NCI-H2171 treated with DMSO at 0.1 percent for 48 hours (cell line): Measurements from ENCODE around the gene GBP3.
"Not testable (repeated sequence)": the region's sequence is repeated elsewhere in the genome, so short reads cannot be mapped to it uniquely, and the experiment has no call there.

Experiments
- DNase-seq: peaks from one replicate; lab custom pipeline; 2025; lab: John Stamatoyannopoulos, UW

Gene GBP3

DNA sequence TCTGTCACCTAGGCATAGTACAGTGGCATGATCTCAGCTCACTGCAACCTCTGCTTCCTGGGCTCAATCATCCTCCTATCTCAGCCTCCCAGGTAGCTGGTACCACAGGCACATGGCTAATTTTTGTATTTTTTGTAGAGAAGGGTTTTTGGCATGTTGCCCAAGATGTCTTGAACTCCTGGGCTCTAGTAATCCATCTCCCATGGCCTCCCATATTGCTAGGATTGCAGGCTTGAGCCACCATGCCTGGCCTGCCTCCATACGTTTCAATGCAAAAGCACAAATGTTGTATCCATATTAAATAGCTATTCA is 17.6 kb upstream of the GBP3 start:
- no peak for DNase-seq

DNA sequence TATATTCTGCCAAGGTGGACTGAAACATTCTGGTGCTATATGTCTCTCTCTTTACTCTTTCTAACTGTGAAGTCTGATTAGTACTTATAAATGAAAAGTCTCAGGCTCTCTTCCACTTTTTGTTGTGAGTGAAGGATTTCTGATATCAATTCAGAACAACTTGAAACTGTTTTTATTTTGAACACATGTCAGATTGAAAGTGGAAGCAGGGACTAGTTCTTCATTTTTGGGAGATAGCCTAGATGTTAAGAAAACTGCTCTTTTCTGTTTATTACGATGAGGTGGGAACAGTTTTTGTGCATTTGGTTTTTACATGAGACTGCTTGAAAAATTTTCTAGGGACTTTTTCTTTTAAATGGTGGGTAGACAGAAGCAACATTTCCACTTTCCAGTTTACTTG is 14.5 kb upstream of the GBP3 start:
- DNase-seq = no peak

DNA sequence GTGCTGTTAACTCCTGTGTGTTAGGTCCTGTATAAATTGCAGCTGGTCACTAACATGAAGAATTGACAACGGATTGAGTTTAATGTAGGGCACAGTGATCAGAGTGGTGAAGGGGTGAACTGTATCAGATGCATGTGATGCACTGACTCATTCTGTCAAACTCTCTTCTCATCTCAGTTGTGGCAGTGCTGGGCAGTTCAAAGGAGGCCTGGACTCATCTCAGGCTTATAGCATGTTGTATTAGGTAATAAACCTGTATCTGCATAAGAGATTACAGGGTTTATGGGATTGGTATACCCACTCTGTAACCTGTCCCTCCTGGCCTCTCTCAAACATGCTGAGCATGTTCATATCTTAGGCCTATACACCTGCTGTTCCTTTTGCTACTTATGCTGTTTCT is 12.4 kb upstream of the GBP3 start:
- DNase-seq = no peak

DNA sequence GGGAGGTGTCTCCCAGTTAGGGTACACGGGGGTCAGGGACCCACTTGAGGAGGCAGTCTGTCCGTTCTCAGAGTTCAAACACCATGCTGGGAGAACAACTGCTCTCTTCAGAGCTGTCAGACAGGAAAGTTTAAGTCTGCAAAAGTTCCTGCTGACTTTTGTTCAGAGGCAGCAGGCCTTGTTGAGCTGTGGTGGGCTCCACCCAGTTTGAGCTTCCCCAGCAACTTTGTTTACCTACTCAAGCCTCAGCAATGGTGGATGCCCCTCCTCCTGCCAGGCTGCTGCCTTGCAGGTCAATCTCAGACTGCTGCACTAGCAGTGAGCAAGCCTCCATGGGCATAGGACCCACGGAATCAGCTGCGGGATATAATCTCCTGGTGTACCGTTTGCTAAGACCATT is 11.3 kb upstream of the GBP3 start:
- DNase-seq = not testable (repeated sequence)

DNA sequence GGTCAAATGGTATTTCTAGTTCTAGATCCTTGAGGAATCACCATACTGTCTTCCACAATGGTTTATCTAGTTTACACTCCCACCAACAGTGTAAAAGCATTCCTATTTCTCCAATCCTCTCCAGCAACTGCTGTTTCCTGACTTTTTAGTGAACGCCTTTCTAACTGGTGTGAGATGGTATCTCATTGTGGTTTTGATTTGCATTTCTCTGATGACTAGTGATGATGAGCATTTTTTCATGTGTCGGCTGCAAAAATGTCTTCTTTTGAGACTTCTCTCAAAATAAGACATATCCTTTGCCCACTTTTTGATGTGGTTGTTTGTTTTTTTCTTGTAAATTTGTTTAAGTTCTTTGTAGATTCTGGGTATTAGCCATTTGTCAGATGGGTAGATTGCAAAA is 6.4 kb upstream of the GBP3 start:
- not testable (repeated sequence) for DNase-seq

DNA sequence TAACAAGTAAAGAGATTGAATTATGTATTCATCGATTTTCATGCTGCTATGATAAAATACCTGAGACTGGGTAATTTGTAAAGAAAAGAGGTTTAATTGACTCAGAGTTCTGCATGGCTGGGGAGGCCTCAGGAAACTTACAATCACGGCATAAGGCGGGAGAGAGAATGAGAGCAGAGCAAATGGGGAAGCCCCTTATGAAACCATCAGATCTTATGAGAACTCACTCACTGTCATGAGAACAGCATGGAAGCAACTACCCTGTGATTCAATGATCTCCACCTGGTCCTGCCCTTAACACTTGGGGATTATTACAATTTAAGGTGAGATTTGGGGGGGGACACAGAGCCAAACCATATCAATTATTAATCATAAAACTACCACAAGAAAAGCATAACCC is 3.3 kb upstream of the GBP3 start:
- DNase-seq = no peak

DNA sequence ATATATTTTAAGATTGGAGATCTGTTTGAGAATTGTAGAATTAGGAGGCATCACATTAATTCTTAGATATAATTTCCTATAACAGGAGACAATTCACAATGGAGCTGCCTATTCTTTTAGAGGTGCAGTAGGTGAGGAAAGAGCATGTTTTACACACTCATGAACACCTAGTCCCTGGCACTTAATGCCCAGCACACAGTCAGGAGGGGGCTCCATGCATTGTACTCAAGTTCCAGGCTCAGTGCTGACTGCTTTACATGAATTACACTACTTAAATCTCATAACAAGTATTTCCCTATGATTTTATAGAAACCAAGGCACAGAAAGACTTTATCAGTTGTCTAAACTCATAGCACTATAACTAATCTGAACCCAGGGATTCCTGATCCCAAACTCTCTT is 360 bp upstream of the GBP3 start:
- no peak for DNase-seq

DNA sequence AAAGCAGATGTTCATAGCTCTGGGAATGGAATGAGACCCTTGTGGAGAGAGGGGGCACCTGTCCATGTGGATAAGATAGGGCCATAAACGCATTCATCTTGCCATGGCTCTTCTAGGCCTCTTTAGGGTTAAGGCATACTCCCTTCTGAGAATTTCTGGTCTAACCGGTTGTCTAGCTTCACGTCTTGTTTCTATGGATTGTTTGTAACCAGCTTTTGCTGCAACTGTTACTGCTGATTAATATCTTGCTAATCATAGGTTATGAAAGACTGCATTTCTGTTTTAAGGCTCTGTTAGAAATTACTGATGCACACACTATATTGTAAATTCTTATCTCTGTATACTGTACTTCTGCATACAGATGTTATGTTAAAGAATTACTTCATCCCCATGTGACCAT is 4.3 kb downstream of the GBP3 start:
- DNase-seq = not testable (repeated sequence)

DNA sequence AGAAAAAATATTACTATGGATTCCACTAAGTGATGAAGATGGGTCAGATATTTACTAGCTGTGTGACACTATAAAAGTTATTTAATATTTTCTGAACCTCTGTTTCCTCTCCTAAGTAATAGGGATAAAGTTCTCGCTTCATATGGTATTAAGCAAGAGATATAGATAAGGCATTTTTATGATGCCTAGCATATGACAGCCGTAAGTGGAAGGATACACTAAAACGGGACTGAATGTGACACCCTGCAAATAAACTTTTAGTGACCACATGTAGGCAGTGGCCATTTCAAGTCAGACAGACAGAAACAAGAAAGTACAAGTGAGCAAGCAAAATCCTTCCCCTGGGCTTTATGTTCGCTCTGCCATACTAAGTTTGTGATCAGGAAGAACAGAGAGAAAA is 14.2 kb downstream of the GBP3 start:
- no peak for DNase-seq

DNA sequence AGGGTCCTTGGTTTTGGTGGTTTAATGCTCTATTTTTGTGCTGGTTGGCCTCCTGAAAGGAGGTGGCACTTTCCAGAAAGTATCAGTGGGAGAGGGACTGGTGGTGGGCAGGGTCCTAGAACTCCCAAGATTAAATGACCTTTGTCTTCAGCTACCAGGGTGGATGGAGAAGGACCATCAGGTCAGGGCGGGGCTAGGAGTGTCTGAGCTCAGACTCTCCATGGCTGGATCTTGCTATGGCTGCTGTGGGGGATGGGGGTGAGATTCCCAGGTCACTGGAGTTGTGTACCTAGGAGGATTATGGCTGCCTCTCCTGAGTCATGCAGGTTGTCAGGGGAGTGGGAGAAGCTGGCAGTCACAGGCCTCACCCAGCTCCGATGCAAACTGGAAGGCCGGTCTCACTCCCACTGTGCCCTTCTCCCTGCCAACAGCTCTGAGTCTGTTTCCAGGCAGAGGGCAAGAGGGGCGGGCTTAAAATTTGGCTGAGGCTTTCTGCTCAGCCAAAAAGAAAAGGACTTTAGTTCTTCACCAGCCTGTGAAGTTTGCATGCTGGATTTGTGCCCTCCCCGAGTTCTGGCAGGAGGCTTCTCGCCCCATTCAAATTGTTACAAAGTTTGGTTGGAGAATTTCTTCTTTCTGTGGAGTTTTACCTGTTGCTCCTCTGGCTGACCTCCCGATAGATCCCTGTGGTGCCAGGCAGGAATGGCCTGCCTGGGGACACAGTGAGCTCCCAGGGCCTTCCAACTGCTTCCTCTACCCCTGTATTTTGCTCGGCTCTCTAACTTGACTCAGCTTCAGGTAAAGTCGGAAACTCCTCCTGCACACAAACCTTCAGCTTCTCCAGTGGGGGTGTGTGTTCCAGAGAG is 17.1 kb downstream of the GBP3 start:
- no peak for DNase-seq

DNA sequence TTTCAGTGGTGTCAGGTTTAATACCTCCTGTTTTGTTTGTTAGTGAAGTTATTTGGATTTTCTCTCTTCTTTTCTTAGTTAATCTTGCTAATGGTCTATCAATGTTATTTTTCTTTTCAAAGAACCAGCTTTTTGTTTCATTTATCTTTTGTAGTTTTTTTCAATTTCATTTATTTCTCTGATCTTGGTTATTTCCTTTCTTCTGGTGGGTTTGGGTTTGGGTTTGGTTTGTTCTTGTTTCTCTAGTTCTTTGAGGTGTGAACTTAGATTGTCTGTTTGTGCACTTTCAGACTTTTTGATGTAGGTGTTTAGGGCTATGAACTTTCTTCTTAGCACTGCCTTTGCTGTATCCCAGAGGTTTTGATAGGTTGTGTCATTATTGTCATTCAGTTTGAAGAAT is 20.5 kb downstream of the GBP3 start:
- not testable (repeated sequence) for DNase-seq

DNA sequence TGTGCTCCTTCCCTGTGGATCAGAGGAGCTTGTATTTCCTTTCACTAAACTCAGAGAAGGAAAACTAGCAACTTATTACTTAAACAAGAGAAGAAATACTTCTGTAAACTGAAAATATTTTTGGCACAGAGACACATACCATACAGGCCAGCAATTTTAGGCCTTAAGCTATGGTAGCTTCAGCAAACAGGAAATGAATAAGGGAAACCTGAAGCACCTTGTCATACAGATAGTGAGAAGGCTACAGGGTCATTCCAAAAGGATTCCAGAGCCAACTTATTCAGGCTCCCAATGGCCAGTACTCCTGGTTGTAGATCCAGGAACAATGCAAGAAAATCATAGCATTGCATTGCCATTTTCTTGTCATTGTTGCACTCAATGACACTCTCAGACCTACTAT is 21.2 kb downstream of the GBP3 start:
- no peak for DNase-seq

DNA sequence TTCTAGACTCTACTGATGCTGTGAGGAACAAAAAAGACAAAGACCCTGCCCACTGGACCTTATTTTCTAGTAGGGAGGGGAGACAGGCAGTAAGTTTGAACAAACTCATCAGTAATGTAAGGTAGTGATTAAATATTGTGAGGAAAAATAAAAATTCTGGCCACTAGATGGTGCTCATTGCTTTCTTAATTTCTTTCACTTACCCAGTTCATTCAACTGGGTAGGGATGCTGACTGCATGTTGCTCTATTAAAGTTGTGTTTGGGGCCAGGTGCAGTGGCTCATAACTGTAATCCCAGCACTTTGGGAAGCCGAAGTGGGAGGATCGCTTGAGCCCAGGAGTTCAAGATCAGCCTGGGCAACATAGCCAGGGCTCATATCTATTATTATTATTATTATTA is 23.9 kb downstream of the GBP3 start:
- peak; percentile 71 for DNase-seq

DNA sequence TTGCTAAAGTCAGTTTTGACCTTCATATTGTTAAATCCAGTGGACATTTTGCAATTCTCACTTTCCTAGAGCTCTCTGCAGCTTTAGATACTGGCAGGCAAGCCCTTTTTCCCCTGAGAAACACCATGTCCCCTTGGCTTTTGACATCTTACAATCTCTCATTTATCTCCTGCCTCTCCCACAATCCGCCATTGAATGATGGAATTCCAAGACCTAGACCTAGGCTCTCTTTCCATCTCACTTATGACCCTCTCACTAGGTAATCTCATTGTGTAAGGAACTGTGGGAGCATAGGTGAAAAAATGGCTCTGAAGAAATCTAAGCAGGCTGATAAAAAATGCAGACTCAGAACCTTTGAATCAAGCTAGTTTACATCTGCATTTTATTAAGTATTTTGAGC is 32.2 kb downstream of the GBP3 start:
- no peak for DNase-seq

DNA sequence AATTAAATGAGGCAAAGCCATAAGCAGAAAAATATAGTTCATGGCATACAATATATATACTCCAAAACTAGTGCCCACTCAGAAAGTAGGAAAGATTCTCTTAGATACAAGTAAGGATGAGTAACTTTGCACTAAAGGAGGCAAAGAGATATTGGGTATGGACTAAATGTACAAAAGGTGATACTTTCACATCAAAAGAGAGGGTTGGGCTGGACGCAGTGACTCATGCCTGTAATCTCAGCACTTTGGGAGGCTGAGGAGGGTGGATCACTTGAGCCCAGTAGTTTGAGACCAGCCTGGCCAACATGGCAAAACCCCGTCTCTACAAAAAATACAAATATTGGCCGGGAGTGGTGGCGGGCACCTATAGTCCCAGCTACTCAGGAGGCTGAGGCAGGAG is 37.0 kb downstream of the GBP3 start:
- DNase-seq = no peak

DNA sequence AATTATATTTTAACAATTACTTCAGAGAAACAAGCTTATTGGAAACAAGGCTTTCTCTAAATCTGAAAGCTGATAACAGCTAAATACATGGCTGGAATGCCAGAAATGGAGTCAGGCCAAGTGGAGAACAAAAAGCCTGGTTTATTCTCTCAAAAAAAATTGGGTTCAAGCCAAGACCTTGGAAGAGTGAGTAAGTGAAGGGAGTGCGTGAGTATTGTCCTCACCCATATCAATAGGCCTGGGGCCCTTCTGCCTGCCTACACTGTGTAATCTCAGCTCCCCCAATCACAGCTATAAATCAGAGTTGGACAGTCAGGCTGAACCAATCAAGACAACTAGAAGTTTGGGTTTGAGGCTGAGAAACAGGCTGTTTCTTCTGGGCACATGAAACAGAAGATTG is 37.6 kb downstream of the GBP3 start:
- DNase-seq = peak; percentile 35

DNA sequence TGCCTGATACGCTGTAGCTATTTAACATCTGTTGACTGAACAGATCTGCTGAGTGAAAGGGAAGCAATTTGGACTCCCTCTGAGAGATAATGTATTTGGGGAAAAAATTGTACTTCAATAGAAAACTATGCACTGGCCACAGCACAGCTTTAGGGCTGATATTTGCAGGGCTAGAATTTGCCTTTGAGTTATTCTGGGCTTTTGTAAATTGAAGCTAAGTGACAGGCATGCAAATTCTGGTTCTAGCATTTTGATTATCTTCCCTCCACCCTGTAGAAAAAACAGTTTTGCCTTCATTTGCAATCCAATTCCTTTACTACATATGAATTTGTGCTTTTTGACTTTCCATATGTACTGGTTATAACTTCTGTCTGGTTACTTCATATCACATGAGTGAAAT is 38.1 kb downstream of the GBP3 start:
- DNase-seq = no peak

DNA sequence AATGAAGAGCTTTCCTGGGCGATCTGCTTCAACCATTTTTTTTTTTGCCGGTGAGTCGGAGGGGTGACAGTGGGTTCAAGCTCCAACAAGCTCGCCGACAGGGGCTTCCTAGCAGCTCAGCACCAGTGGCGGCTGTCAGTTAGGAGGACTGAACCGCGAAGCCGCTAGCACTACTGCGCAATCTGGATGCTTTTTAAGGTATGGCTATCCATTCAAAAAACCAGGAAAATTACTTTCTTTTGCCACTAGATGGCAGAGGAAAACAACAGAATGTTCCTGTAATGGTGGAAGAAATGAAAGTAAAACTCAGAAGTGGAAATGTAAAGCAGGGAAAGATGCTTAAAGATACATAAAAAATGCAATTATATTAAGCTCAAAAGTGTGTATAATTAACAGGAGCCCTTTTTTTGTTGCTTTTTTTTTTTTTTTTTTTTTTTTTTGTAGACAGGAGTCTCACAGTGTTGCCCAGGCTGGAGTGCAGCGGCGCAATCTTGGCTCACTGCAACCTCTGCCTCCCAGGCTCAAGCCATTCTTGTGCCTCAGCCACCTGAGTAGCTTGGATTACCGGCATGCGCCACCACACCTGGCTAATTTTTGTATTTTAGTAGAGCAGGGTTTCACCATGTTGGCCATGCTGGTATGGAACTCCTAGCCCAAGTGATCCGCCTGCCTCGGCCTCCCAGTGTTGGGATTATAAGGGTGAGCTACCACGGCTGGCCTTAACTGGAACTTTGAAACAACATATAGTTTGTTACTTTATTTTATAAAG is 38.7 kb downstream of the GBP3 start:
- DNase-seq = peak; percentile 45

DNA sequence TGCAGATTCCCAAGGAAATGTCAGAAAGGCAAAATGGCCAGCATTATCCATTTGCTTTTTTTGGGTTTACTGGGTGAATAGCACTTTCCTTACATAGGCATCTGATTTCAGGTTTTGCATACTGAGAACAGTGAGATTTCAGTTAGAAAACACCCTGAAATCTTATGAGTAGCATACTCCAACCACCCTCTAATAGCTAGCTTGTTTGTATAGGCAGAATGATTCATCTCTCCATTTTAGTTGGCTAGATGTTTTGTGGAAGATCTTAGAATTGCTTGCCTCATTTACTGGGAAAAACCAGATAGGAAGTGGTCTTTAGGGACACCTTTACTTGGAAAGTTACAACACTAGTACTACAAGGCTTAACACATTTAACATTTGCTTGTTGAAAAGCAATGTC is 40.6 kb downstream of the GBP3 start:
- no peak for DNase-seq

DNA sequence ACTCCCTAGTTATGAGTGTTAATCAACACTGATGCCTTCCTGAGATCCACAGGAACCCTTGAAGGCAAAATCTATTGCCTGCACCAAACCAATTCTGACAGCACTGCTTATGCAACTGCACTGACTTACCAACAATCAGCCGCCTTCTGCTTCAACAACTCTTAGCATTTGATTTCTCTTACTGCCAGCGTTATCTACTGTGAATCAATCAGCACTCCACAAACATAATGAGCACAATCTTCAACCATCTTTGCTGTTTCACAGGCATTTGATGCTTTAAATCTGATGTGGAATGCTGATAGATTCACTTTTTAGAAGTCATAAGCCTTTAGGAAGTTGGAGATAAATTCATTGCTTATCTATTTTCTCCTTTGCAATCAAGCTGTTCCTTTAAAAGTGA is 41.2 kb downstream of the GBP3 start:
- DNase-seq = not testable (repeated sequence)

DNA sequence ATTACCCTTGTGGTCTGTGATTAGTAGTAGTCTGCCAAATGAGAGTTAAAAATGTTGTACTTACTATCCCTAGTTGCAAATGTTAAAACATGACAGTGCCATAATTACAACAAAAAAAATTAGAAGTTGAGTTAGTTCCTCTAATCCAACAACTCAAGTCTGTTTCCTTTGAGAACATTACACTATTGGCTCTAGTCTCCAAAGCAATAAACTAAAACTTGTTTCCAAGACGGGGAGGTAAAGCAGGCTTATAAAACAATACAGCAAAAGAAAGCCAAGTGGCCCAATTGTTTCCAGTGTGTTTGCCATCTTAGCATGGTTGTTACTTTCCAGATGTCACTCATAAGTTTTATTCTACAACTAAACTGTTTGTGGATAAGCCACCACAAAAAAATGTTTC is 41.8 kb downstream of the GBP3 start:
- DNase-seq = no peak

DNA sequence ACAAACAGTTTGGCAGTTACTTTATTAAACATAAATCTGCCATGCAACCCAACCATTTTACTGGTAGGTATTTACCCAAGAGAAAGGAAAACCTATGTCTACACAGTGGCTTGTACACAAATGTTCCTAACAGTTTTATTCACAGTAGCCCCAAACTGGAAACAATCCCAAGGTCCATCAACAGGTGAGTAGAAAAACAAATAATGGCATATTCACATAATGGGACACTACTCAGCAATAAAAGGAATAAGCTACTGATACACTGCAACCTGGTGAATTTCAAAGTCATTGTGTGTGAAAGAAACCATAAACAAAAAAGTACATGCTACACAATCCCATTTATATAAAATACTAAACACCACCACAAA is 42.9 kb downstream of the GBP3 start:
- no peak for DNase-seq

DNA sequence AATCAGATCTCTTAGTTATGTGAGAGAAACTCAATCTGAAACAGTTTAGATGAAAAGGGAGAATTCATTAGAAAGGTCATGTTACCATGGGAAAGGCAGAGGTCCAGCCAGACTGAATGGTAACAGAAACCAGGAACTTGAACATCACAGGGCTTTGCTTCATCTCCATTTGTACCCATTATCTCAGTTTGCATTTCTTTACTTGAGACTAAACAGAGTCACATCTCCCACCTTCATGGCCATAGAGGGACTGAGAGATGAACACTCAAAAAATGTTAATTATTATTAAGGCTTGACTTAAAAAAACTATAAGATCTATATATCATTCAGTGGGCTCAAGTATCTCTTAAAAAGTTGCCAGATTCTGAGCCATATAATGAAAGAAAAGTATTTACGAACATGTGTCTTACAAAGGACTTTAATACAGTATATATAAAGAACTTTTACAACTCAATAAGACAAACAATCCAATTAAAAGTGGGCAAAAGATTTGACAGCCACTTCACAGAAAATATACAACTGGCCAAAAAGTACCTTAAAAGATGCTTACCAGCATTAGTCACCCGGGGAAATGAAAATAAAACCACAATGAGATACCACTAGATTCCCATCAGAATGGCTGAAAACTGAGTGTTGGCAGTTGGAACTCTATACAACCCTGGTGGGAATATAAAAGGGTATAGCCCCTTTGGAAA is 43.5 kb downstream of the GBP3 start:
- DNase-seq = no peak
